Ascending aorta (tissue), 2 donors: ENCODE data around the gene TRIO. TPM values are rescaled to one million over a fixed set of nuclear protein-coding genes. Genes with fewer than 3 reads are reported as not detected.

Source experiments
- DNase-seq, 2 donors: peaks; one replicate each; pipeline ENCODE4 v3.0.0-alpha.2; 2019; ENCODE audit warnings: low spot score in 2 of 2
- H3K27ac ChIP-seq, 2 donors: fragments of 200-600 bp; sonication (generic); one replicate each; pipeline ENCODE4 v1.5.1; 2016 to 2017; ENCODE audit warnings: mild to moderate bottlenecking in 1 of 2
- H3K27me3 ChIP-seq: fragments of 200-600 bp; sonication (generic); one replicate; pipeline ENCODE4 v1.5.1; 2017
- H3K36me3 ChIP-seq, 2 donors: fragments of 200-600 bp; sonication (generic); one replicate each; pipeline ENCODE4 v1.5.1; 2016
- H3K4me1 ChIP-seq, 2 donors: fragments of 200-600 bp; sonication (generic); one replicate each; pipeline ENCODE4 v1.5.1; 2016 to 2017; ENCODE audit warnings: mild to moderate bottlenecking in 1 of 2
- H3K4me3 ChIP-seq, 2 donors: fragments of 200-600 bp; sonication (generic); one replicate each; pipeline ENCODE4 v1.5.1; 2016 to 2017; ENCODE audit warnings: mild to moderate bottlenecking in 1 of 2
- H3K9me3 ChIP-seq, 2 donors: fragments of 200-600 bp; sonication (generic); one replicate each; pipeline ENCODE4 v1.5.1; 2016
- intact Hi-C: fragments of 100-400 bp; cut with DNase I; formaldehyde crosslinking; loops from one replicate; pipeline ENCODE4 v1.15.1; 2023
- total RNA-seq: library from RNA; depleted of rRNA; stranded (reverse); fragments of >200 nt; gene quantifications from one replicate; pipeline ENCODE4 v1.1.0, GENCODE V29; 2016
- TF ChIP-seq, protein P1 (sequence below), 3 experiments: fragments of 200-600 bp in 2 of 3; fragments of 450-650 bp in 1 of 3; sonication (generic) in 2 of 3; IDR thresholded peaks; one replicate each; pipeline ENCODE4 v1.5.1; 2016 to 2019; ENCODE audit warnings: antibody characterized with exemption in 3 of 3, mild to moderate bottlenecking in 1 of 3, moderate library complexity in 1 of 3

Gene TRIO
- total RNA-seq, 1 donor from 2014 or later = 262 TPM

- no peak overlapping the region for H3K27ac ChIP-seq
- H3K27me3 ChIP-seq = no peaks in the 10 kb centered on the region
- DNase-seq = no peak
- no peaks in the 10 kb centered on the region for H3K36me3 ChIP-seq
- H3K9me3 ChIP-seq = no peaks in the 10 kb centered on the region
- peaks cover 0 to 42% of the 10 kb centered on the region in 2 donors for H3K4me1 ChIP-seq
- intact Hi-C loops = no loop called here
- TF ChIP-seq, protein P1, sequence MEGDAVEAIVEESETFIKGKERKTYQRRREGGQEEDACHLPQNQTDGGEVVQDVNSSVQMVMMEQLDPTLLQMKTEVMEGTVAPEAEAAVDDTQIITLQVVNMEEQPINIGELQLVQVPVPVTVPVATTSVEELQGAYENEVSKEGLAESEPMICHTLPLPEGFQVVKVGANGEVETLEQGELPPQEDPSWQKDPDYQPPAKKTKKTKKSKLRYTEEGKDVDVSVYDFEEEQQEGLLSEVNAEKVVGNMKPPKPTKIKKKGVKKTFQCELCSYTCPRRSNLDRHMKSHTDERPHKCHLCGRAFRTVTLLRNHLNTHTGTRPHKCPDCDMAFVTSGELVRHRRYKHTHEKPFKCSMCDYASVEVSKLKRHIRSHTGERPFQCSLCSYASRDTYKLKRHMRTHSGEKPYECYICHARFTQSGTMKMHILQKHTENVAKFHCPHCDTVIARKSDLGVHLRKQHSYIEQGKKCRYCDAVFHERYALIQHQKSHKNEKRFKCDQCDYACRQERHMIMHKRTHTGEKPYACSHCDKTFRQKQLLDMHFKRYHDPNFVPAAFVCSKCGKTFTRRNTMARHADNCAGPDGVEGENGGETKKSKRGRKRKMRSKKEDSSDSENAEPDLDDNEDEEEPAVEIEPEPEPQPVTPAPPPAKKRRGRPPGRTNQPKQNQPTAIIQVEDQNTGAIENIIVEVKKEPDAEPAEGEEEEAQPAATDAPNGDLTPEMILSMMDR (IDR thresholded peaks at IDR 0.05) = no peak
- H3K4me3 ChIP-seq = no peak overlapping the region
Measured at GRCh38 chr5:14261856-14262611, 118.9 kb downstream of the TRIO start.

GRCh38 chr5:14263113-14263512 is 120.0 kb downstream of the TRIO start:
- Histone ChIP-seq H3K9me3 (no peaks in the 10 kb centered on the region), H3K27me3 (no peaks in the 10 kb centered on the region), H3K4me3 (no peak overlapping the region), H3K36me3 (no peaks in the 10 kb centered on the region), H3K27ac (no peak overlapping the region), H3K4me1 (peaks cover under 1 to 41% of the 10 kb centered on the region in 2 donors)
- intact Hi-C loops = no loop called here
- TF ChIP-seq, protein P1 (IDR thresholded peaks at IDR 0.05) = no peak
- DNase-seq = no peak

GRCh38 chr5:14263699-14264098 is 120.6 kb downstream of the TRIO start:
- Histone ChIP-seq H3K4me1 (peaks cover 5 to 41% of the 10 kb centered on the region in 2 donors), H3K4me3 (no peak overlapping the region), H3K27ac (no peak overlapping the region), H3K9me3 (no peaks in the 10 kb centered on the region), H3K36me3 (no peaks in the 10 kb centered on the region), H3K27me3 (no peaks in the 10 kb centered on the region)
- intact Hi-C loops = no loop called here
- DNase-seq = no peak
- TF ChIP-seq, protein P1 (IDR thresholded peaks at IDR 0.05) = no peak

DNA sequence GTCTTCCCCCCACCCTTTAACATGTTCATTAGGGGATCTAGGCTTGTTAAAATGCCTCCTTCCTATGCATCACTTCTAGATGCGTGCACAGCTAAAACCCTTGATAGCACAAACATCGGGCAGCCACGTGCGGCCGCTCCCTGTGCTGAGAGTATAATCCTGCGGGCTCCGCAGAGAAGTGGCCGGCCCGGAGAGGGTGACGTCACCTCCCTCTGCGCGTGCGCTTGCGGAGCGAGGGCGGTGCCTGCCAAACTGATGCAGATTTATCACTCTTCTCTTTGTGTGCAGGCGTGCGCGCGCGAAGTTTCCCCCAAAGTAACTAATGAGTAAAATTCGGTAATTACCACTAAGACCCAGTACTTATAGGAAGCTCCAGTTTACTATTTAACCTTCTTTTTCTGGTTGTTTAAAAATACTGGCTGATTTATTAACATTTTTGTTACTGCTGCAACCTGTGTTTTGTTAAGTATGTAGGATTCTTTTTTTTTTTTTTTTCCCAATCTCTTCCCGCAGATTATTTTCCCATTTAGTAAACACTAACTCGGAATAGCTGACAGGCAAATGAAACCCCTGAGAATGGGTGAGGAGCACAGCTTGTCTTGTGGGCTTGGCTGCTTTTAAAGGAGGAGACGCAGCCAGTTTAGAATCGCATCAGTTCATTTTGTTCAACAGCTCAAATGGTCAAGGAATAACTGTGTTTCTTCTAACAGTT is 121.6 kb downstream of the TRIO start:
- DNase-seq = peak; percentile 74 to 93
- TF ChIP-seq, protein P1 (IDR thresholded peaks at IDR 0.05) = no peak
- Histone ChIP-seq H3K9me3 (no peaks in the 10 kb centered on the region), H3K36me3 (no peaks in the 10 kb centered on the region), H3K27me3 (no peaks in the 10 kb centered on the region), H3K27ac (no peak overlapping the region), H3K4me3 (peak overlapping the region; percentile 27 to 37), H3K4me1 (peaks cover 13 to 50% of the 10 kb centered on the region in 2 donors)
- intact Hi-C loops = no loop called here

- peaks cover 16 to 52% of the 10 kb centered on the region in 2 donors for H3K4me1 ChIP-seq
- no peaks in the 10 kb centered on the region for H3K36me3 ChIP-seq
- no peak overlapping the region for H3K4me3 ChIP-seq
- H3K9me3 ChIP-seq = no peaks in the 10 kb centered on the region
- no peak overlapping the region for H3K27ac ChIP-seq
- TF ChIP-seq, protein P1 (IDR thresholded peaks at IDR 0.05) = no peak
- no peak for DNase-seq
- intact Hi-C loops = no loop called here
- H3K27me3 ChIP-seq = no peaks in the 10 kb centered on the region
Measured at GRCh38 chr5:14265570-14265969, 122.4 kb downstream of the TRIO start.
